Measurements from ENCODE around the gene MYL7. TPM values are rescaled to one million over a fixed set of nuclear protein-coding genes. Genes with fewer than 3 reads are reported as not detected.
"Not testable (repeated sequence)": the region's sequence is repeated elsewhere in the genome, so short reads cannot be mapped to it uniquely, and the experiment has no call there.

The MYL7 gene
- total RNA-seq, 1 donor from 2014 or later, result not detected

DNA sequence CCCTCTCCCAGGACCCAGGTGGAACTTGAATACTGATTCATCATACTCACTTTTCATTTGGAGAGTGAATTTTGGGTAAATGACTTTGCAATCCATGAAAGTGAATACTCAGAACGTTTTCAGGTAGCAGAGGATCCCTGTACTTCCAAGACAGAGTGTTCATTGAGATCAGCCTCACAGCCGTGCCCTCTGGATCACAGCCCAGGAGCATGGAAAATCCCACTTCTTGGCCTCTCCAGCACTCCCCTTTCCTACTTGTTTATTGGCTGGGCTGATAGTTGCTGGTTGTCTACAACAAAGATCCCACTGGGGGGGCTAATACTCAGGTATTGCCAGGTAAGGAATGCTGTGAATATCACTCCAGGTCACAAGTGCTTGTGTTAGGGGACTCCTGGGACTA lies 42.3 kb upstream of the MYL7 start:
- Histone ChIP-seq H3K36me3 (ENCODE audit: control insufficient read depth, insufficient read depth, low read length) (no peaks in the 10 kb centered on the region), H3K27me3 (ENCODE audit: control insufficient read depth, insufficient read depth, low read length) (no peaks in the 10 kb centered on the region), H3K4me3 (ENCODE audit: low read depth, low read length) (no peak overlapping the region)
- TF ChIP-seq, protein P1, sequence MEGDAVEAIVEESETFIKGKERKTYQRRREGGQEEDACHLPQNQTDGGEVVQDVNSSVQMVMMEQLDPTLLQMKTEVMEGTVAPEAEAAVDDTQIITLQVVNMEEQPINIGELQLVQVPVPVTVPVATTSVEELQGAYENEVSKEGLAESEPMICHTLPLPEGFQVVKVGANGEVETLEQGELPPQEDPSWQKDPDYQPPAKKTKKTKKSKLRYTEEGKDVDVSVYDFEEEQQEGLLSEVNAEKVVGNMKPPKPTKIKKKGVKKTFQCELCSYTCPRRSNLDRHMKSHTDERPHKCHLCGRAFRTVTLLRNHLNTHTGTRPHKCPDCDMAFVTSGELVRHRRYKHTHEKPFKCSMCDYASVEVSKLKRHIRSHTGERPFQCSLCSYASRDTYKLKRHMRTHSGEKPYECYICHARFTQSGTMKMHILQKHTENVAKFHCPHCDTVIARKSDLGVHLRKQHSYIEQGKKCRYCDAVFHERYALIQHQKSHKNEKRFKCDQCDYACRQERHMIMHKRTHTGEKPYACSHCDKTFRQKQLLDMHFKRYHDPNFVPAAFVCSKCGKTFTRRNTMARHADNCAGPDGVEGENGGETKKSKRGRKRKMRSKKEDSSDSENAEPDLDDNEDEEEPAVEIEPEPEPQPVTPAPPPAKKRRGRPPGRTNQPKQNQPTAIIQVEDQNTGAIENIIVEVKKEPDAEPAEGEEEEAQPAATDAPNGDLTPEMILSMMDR (IDR thresholded peaks at IDR 0.05; ENCODE audit: insufficient read depth, low read length, severe bottlenecking), result no peak
- DNase-seq (ENCODE audit: low read depth) (no peak), FAIRE-seq (no peak)

DNA sequence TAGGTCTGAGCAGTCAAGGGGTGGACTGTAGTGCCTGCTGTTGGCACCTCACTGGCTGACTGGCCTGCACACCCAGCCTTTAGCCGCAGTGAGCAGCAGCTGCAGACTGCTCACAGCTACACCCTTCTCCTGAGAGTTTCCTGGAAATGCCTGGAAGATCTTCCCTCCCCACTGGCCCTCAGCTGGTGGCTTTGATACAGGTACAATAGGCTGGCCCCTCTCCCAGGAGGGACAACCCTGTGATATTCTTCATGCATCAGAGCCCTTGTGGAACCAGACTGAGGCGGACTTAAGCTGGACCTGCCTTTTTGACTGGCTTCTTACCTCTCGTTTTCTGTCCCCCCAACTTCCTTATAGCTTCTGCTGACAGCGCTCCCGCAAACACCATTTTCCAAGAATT lies 41.7 kb upstream of the MYL7 start:
- TF ChIP-seq, protein P1 (IDR thresholded peaks at IDR 0.05; ENCODE audit: insufficient read depth, low read length, severe bottlenecking), result no peak
- FAIRE-seq, result peak; percentile 36
- no peaks in the 10 kb centered on the region for H3K27me3 ChIP-seq (ENCODE audit: control insufficient read depth, insufficient read depth, low read length)
- H3K4me3 ChIP-seq (ENCODE audit: low read depth, low read length), result no peak overlapping the region
- H3K36me3 ChIP-seq (ENCODE audit: control insufficient read depth, insufficient read depth, low read length), result no peaks in the 10 kb centered on the region
- DNase-seq (ENCODE audit: low read depth), result no peak

DNA sequence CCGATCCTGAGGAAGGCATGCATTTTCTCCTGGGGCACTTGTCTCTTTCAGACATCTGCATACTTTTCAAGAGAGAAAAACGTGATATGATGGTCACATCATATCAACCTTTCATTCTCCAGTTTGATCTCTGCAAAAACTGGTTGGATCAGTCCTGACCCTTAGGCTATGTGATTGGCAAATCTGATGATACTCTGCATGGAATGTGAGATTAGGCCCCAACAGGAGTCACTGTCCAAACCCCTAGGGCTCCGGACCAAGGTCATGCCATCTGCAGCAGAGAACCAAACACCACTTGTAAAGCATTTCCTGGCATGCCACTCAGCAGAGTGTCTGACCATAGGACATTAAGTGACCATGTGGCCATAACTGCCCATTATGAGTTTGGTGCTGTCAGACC lies 39.5 kb upstream of the MYL7 start:
- TF ChIP-seq, protein P1 (IDR thresholded peaks at IDR 0.05; ENCODE audit: insufficient read depth, low read length, severe bottlenecking), result no peak
- no peak overlapping the region for H3K4me3 ChIP-seq (ENCODE audit: low read depth, low read length)
- H3K36me3 ChIP-seq (ENCODE audit: control insufficient read depth, insufficient read depth, low read length), result no peaks in the 10 kb centered on the region
- FAIRE-seq (no peak), DNase-seq (ENCODE audit: low read depth) (no peak)
- H3K27me3 ChIP-seq (ENCODE audit: control insufficient read depth, insufficient read depth, low read length), result peaks cover 2% of the 10 kb centered on the region

DNA sequence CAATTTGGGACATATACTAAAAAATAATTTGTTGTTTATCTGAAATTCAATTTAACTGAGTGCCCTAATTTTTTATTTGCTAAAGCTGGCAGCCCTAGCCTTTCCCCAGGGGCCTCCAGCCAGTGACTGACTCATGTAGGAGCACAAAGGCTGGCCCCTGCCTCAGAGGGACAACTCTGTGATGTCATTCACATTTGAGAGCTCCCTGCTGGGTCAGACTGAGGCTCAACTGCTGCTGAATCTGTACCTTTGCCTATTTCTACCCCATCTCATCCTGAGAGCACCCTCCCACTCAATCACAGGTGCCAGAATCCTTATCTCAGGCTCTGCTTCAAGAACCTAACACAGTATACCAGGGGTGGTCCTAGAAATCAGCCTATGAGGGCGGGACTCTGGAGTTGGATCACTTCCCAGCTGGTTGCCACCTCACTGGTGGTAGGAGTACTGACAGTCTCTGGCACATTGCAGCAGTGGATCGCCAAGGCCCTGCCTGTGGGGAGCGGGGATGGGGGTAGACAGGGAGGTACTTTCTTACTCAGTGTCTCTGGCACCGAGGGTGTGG lies 36.5 kb upstream of the MYL7 start:
- H3K36me3 ChIP-seq (ENCODE audit: control insufficient read depth, insufficient read depth, low read length), result no peaks in the 10 kb centered on the region
- H3K4me3 ChIP-seq (ENCODE audit: low read depth, low read length), result no peak overlapping the region
- DNase-seq (ENCODE audit: low read depth) (peak; percentile 38), FAIRE-seq (peak; percentile 83)
- TF ChIP-seq, protein P1 (IDR thresholded peaks at IDR 0.05; ENCODE audit: insufficient read depth, low read length, severe bottlenecking), result no peak
- peaks cover 2% of the 10 kb centered on the region for H3K27me3 ChIP-seq (ENCODE audit: control insufficient read depth, insufficient read depth, low read length)

DNA sequence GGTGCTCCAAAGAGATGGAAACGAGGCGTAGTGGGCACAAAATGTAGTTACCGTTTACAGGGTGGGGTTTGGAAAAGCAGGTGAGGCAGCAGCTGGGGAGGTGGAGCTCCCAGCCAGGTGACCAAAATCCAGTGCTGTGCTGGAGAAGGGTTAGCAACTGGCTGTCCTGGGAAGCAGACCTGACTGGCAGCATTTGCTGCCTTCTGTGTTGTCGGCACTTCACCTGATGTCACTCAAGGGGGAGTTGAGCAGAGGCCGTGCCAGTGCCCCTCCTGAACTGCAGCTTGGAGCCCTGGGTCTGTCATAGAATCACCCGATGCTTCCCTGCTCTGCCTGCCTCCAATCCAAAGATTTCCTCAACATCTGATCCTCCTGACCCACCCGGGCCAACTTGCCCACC lies 35.4 kb upstream of the MYL7 start:
- TF ChIP-seq, protein P1 (IDR thresholded peaks at IDR 0.05; ENCODE audit: insufficient read depth, low read length, severe bottlenecking), result no peak
- FAIRE-seq, result no peak
- DNase-seq (ENCODE audit: low read depth), result no peak

DNA sequence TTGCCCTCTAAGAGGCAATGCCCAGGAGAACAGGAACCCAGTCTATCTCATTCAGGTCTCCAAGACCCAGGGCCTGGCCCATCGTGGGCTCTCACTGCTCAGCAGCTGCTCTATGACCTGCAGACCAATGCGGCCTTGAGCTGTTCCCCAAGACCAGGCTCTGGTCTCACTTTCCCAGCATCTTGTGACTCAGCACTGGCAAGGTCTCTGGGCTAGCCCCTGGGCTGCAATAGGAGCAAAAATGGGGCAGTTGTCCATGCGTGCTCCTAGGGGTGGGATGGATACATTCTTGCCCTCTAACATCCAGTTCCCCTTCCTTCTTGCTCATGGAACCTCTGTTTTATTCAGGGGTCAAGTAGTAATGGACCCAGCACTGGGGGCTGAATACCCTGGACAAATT lies 34.6 kb upstream of the MYL7 start:
- no peak overlapping the region for H3K4me3 ChIP-seq (ENCODE audit: low read depth, low read length)
- FAIRE-seq, result no peak
- H3K27me3 ChIP-seq (ENCODE audit: control insufficient read depth, insufficient read depth, low read length), result peaks cover 2% of the 10 kb centered on the region
- no peak for DNase-seq (ENCODE audit: low read depth)
- TF ChIP-seq, protein P1 (IDR thresholded peaks at IDR 0.05; ENCODE audit: insufficient read depth, low read length, severe bottlenecking), result no peak
- H3K36me3 ChIP-seq (ENCODE audit: control insufficient read depth, insufficient read depth, low read length), result no peaks in the 10 kb centered on the region

More for the DNA sequence above, 35.4 kb upstream of the MYL7 start:
- Histone ChIP-seq H3K27me3 (ENCODE audit: control insufficient read depth, insufficient read depth, low read length) (peaks cover 2% of the 10 kb centered on the region), H3K4me3 (ENCODE audit: low read depth, low read length) (no peak overlapping the region), H3K36me3 (ENCODE audit: control insufficient read depth, insufficient read depth, low read length) (no peaks in the 10 kb centered on the region)

DNA sequence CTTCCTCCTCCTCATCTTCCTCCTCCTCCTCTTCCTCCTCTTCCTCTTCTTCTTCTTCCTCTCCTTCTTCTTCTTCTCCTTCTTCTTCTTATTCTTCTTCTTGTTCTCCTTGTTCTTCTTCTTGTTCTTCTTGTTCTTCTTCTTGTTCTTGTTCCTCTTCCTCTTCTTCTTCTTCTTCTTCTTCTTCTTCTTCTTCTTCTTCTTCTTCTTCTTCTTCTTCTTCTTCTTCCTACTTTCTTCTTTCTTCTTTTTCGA lies 33.5 kb upstream of the MYL7 start:
- H3K4me3 ChIP-seq (ENCODE audit: low read depth, low read length); DNase-seq (ENCODE audit: low read depth); H3K36me3 ChIP-seq (ENCODE audit: control insufficient read depth, insufficient read depth, low read length); H3K27me3 ChIP-seq (ENCODE audit: control insufficient read depth, insufficient read depth, low read length); FAIRE-seq: not testable (repeated sequence)
